Epidermal melanocyte (primary cell): ENCODE data around the gene KCTD8.

Experiments used
- DNase-seq: peaks from one replicate; pipeline ENCODE4 v3.0.0; 2011; ENCODE audit warnings: low spot score; ENCODE audit not compliant: insufficient read length

The KCTD8 gene

DNA sequence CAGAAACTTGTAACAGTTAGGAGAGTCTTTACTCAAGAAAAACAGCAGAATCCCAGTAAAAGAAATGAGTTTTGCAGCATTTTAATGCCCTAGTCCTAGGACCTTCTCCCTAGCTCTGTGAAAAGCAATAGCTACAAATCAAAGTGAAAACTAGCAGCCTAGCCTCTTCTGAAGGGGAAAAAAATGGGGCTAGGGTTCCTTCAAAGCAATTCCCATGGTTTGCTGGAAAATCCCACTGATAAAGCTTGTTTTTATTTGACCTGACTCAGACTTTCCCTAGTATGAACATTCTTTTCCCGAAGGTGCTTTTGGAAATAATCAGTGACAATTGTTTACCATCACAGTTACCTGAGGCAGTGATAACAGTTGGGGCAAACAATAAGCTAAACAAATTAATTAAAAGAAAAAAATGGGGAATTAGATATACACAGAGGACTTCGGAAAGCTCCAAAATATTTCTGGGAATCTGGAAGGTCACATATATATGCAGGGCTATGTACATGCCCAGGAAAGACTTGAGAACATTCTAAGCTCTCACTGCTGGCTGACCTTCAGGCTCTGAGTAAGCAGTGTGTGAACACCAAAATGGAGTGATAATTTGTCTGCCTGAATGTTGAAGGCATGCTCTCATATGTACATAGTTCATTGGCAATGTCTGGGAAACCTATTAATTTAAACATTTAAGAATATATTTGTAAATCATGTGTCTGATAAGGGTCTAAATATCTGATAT, 285.9 kb downstream of the KCTD8 start:
- DNase-seq, result no peak

DNA sequence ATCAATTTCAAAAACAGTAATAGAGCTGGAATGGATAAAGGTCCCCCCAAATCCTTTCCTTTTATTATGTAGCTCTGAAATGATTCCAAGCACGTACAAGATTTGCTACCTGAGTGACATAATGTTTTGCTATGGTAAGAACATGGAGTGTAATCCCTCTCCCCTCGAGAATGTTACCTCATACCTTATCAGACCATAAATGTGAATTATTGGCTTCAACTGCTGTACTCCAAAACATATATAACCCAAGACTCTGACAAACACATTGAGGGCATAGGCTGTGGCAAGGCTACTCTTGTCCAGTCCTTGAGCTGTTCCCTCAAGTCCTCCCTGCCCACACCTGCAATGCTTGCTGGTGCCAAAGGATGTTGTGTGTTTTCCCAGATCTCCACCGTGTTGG, 286.9 kb downstream of the KCTD8 start:
- DNase-seq, result no peak

DNA sequence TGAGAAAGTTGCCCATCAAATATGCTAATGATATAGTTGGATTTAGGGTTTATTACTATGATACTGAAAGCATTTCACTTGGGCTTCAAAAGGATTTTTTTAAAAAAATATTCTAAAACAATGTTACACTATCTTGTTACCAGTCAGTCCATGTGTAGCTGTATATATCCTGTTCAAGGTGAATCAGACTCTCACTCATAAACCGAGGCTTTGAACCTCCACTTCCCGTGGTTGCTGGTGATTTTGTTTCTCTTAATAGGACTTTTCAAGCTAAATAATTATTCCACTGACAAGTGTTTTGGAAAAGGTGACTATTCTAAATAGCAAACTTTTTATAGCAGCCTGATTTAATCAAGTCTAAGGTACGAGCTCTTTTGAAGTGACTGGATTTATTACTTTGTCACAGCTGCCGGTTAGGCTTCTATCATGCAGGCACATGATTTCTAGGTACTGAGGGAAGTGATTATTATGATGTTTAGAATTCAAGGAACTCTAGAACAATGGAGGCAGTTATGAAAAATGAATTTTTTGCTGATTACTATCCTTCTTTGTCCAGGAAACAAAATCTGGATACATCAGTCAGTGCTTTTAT, 287.7 kb downstream of the KCTD8 start:
- DNase-seq, result no peak

DNA sequence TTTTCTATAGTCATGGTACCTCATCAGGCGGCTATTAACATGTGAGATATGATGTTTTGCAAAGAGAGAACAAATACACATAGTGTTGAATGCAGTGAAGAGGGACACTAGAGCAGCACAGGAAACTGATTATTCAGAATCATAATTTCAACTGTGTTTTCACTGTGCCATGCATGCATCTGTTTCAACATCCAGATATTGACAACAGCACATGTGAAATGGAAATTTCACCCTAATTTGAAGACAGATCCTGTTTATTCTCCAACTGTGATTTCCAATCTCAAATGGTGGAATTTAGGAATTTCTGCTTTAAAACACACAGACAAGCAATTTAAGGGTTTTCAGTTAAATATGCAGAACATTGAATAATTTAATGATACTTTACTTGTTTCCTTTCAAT, 288.6 kb downstream of the KCTD8 start:
- no peak for DNase-seq

DNA sequence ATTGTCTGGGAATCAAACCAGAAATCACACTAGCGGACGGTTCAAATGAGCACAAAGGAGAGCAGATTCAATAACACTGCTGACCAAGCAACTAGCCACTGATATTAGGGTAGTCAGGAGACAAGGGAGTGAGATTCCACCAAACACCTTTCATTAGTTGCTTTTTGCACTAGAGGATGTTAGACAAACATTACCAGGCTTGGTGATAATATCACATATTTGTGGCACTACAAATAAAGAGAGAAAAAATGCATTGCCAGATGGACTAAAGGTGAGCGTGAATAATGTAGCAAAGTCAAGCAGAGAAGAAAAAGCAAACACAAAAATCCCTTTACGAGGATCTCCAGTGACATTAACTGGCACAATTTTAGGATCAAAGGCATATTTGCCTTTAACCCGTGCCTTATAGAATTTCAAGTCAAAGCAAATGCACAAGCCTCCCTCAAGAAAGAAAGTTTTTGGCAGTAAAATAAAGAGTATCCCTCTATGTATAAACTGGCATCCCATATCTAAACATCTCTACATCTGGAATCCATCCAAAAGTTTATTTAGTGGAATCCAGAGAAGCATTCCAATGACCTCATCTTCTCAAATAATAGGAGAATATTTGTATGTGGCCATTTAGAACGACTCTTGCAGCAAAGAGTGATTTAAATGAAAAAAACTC, 290.9 kb downstream of the KCTD8 start:
- DNase-seq, result no peak

DNA sequence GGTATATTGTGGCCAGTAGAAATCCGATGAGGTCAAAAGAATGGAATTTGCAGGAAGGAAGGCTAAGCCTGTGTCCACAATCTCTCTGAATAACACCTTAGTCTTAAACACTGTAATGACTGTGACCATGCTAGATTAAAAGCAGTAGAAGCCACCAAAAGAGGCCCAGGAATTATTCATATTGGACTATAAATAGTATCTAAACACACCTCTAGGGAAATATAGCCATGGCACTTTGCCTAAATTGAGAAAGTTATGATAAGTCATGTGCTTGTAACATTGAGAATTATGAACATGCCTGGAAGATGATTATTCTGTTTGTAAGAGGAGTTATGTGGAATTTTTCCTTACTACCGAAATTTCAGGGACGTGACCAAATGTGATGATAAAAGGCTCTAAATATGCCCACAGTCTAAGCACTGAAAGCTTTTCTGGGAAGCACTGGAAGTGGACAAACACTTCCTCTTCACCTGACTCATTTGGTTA, 298.5 kb downstream of the KCTD8 start:
- no peak for DNase-seq

DNA sequence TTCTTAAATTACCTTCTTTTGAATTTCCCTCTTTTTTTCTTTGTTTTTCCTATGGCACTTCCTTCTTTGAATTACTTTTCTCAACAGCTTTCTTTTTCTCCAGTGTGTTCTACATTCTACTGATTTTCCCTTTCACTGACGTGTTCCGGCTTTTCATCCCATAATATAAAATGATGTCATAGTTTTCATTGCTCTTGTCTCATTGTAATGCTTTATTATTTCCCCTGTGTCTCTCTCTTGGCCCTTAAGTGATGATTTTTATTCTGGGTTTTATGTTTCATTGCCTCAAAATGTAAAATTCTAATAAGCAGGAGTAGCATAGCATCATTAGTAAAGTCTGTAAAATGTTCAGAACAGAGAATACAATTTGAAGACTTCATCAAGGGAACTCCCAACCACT, 299.3 kb downstream of the KCTD8 start:
- no peak for DNase-seq

DNA sequence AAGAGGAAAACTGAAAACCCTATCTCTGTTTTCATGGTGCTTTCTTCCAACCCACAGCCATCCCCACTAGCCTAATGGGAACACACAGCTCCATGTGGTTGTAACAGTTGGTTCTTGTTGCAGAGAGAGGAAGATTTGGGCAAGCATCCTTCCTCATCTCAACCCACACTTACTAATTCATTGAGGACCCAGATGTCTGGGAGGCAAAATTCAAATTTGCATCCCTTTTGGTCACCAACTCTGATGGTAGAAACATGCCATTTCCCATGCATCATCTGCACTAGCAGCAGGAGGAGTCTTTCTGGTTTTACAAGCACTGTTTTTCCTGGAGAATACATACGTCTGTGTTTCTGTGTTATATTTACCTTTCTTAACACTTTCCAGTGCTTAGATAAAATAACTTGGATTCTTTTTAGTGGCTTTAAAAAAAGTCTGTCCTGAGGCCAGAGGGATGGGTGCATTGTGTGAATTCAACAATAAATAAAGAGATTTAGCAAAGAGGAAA, 301.0 kb downstream of the KCTD8 start:
- DNase-seq, result no peak

DNA sequence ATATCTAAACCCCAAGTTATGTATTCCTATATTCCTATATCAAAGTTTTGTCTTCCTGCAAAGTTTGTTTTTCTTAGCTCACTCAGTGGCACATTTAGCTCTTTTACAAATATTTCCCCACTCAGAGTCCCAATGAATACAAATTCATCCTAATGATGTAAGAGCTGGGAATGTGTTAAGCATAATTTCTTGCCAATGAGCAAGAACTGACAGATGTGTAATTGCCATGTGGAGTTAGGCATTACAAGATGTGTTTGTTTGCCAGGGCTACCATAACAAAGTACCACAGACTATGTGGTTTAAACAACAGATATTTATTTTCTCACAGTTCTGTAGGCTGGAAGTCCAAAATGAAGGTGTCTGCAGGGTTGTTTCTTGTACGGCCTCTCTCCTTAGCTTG, 302.1 kb downstream of the KCTD8 start:
- no peak for DNase-seq

DNA sequence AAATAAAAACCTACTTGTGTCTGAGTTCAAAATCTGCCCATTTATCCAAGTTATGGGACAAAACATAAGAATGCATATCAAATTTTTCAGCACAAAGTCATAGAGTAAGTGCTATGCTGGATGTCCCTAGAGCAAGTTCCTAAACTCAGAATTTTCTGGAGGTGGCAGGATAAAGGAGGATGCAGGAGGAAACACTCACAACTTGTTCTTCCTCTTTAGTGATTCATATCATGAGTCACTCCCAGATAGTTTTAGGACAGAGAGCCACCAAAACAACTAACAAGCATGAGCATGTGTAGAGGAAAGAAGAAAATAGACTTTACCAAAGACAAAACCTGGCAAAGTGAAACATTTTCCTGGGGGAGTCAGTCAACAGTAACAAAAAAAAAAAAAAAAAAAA, 302.7 kb downstream of the KCTD8 start:
- no peak for DNase-seq

DNA sequence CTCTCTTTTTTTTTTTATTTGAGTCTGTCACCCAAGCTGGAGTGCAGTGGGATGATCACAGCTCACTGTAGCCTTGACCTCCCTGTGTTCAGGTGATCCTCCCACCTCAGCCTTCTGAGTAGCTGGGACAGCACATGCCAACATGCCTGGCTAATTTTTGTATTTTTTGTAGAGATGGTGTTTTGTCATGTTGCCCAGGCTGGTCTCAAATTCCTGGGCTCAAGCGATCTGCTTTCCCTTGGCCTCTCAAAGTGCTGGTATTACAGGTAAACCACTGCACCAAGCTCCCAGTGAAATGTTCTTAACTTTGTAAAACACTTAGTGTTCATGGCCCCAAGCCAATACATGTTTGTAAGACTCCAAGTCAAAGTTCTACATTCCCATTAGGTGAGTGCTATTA, 316.1 kb downstream of the KCTD8 start:
- DNase-seq, result no peak
